HFFc6 (cell line): Measurements from ENCODE around the gene DLGAP4. TPM values are rescaled to one million over a fixed set of nuclear protein-coding genes. Genes with fewer than 3 reads are reported as not detected.

ENCODE experiments used
- DNase-seq: peaks from one replicate; pipeline ENCODE4 v3.0.0-alpha.2; 2018
- H3K27ac Mint-ChIP-seq: 2 replicates; pipeline ENCODE4 v1.8.0; 2020; ENCODE audit warnings: mild to moderate bottlenecking, mixed read lengths
- H3K27me3 Mint-ChIP-seq: 2 replicates; pipeline ENCODE4 v1.8.0; 2021; ENCODE audit warnings: mild to moderate bottlenecking, moderate library complexity, mixed read lengths; ENCODE audit not compliant: insufficient read depth
- H3K36me3 Mint-ChIP-seq: 2 replicates; pipeline ENCODE4 v1.8.0; 2021; ENCODE audit warnings: low read depth, mixed read lengths
- H3K4me1 Mint-ChIP-seq: 2 replicates; pipeline ENCODE4 v1.8.0; 2020; ENCODE audit warnings: low read depth, mixed read lengths
- H3K4me3 Mint-ChIP-seq: 2 replicates; pipeline ENCODE4 v1.8.0; 2020; ENCODE audit warnings: mild to moderate bottlenecking, moderate library complexity, mixed read lengths
- H3K9me3 Mint-ChIP-seq: 2 replicates; pipeline ENCODE4 v1.8.0; 2020; ENCODE audit warnings: mild to moderate bottlenecking, mixed read lengths
- CTCF ChIP-seq: fragments of 200-600 bp; sonication (generic); IDR thresholded peaks from 2 replicates; pipeline ENCODE4 v1.5.0; 2021; ENCODE audit warnings: antibody characterized with exemption, mild to moderate bottlenecking
- total RNA-seq, 6 experiments: library from RNA; stranded (reverse); fragmentation: NEBNext Ultra II Directional; extraction: Animal tissue kit (Norgen Biotek cat#: 25700); gene quantifications; 2 replicates in 1 of 6; 3 replicates in 5 of 6; pipeline ENCODE4 v1.2.3, GENCODE V29; 2021

Gene DLGAP4
- total RNA-seq, 6 experiments from 2014 or later = 118 to 150 (median 140) TPM

DNA sequence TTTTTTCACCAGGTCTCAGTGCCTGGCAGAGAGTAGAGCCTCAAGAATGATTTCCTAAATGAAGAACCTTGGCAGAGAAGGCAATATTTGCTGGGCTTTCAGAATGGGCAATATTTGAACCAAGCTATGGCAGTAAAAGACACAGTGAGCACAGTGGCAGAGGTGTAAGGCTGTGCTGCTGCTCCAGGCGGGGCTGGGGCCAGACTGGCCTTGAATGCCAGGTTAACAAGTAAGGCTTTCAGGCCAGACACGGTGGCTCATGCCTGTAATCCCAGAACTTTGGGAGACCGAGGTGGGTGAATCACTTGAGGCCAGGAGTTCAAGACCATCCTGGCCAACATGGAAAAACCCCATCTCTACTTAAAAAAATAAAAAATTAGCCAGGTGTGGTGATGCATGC, 226.7 kb downstream of the DLGAP4 start:
- no peak for TF ChIP-seq CTCF
- Mint-ChIP-seq H3K4me3 (no peak overlapping the region), H3K27ac (no peak overlapping the region; the same call in 1 of the 2 replicates), H3K4me1 (no peaks in the 10 kb centered on the region), H3K27me3 (peaks cover 9% of the 10 kb centered on the region), H3K9me3 (no peaks in the 10 kb centered on the region), H3K36me3 (peaks cover 19% of the 10 kb centered on the region)
- DNase-seq = no peak

- no peak for TF ChIP-seq CTCF
- H3K27ac Mint-ChIP-seq = no peak overlapping the region
- DNase-seq = no peak
- H3K36me3 Mint-ChIP-seq = peaks cover 10% of the 10 kb centered on the region
- H3K27me3 Mint-ChIP-seq = peaks cover 1% of the 10 kb centered on the region; the same call in 1 of the 2 replicates
- H3K4me3 Mint-ChIP-seq = no peak overlapping the region
- peaks cover 30% of the 10 kb centered on the region for H3K4me1 Mint-ChIP-seq
- no peaks in the 10 kb centered on the region for H3K9me3 Mint-ChIP-seq
These were observed 232.0 kb downstream of the DLGAP4 start for GRCh38 chr20:36538026-36538722.

- TF ChIP-seq CTCF = no peak
- Mint-ChIP-seq H3K27ac (peak overlapping the region; percentile 90), H3K36me3 (peaks cover 22% of the 10 kb centered on the region), H3K9me3 (no peaks in the 10 kb centered on the region), H3K27me3 (peaks cover 1% of the 10 kb centered on the region; the same call in 1 of the 2 replicates), H3K4me3 (peak overlapping the region; percentile 93), H3K4me1 (peaks cover 48% of the 10 kb centered on the region)
- no peak for DNase-seq
These were observed 234.5 kb downstream of the DLGAP4 start for GRCh38 chr20:36540551-36541211.

DNA sequence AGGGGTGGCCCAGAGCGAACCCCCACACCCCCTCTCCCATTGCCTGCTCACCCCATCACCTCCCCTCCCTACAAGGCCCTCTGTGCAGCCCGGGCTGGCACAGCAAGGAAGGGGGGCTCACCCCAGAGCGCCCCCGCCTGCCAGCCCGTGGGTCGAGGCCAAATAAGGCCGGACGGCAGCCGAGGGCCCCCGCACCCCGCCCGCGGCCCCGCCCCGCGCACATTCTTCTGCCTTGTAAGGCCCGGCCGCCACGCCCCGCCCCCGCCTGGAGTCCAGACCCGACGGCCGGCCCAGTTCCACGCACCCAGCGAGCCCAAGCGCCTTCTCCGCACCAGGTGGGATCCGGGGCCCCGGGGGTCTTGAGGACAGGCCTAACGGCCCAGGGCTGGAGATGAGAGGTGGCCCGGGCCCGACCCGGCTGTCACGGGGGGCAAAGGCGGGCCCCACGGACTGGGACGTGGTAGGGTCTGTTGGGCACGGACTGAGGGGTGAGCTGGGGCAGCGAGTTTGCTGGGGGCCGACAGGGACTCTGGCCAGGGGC, 235.2 kb downstream of the DLGAP4 start, which contains the start of gene MYL9:
TSS of gene MYL9 (plus strand) at position 293 of the 541 bp plus-strand sequence. CDS start 3,366 bp downstream, outside the sequence.
- TF ChIP-seq CTCF = no peak
- H3K36me3 Mint-ChIP-seq = peaks cover 22% of the 10 kb centered on the region
- peak; percentile 64 for DNase-seq
- peaks cover 1% of the 10 kb centered on the region; the same call in 1 of the 2 replicates for H3K27me3 Mint-ChIP-seq
- no peaks in the 10 kb centered on the region for H3K9me3 Mint-ChIP-seq
- peaks cover 48% of the 10 kb centered on the region for H3K4me1 Mint-ChIP-seq
- peak within 1 kb of the TSS; percentile 90 for H3K27ac Mint-ChIP-seq
- H3K4me3 Mint-ChIP-seq = peak within 1 kb of the TSS; percentile 93

GRCh38 chr20:36541768-36542488, 235.8 kb downstream of the DLGAP4 start:
- peaks cover 48% of the 10 kb centered on the region for H3K4me1 Mint-ChIP-seq
- peak overlapping the region; percentile 90 for H3K27ac Mint-ChIP-seq
- peak overlapping the region; percentile 93 for H3K4me3 Mint-ChIP-seq
- H3K27me3 Mint-ChIP-seq = peaks cover 1% of the 10 kb centered on the region; the same call in 1 of the 2 replicates
- peak; percentile 88 for TF ChIP-seq CTCF
- DNase-seq = peak; percentile 39
- H3K36me3 Mint-ChIP-seq = peaks cover 22% of the 10 kb centered on the region
- no peaks in the 10 kb centered on the region for H3K9me3 Mint-ChIP-seq
